HG02840 (cell line): ENCODE measurements around the gene NOMO2.
"Not testable (repeated sequence)": the region's sequence is repeated elsewhere in the genome, so short reads cannot be mapped to it uniquely, and the experiment has no call there.

Experiments used
- ATAC-seq: cut with Tn5 transposase; IDR thresholded peaks from one replicate; pipeline ENCODE4 v1.9.1; 2021; ENCODE audit warnings: mild to moderate bottlenecking, moderate library complexity, moderate number of reproducible peaks; ENCODE audit not compliant: unreplicated experiment, low FRiP score

NOMO2 gene

GRCh38 chr16:18561727-18562314 lies at the start of gene NOMO2:
Gene NOMO2, minus strand, starts transcription at chr16:18562097. Its CDS starts 57 bp downstream, at chr16:18562040.
- ATAC-seq: peak; percentile 98

- ATAC-seq: not testable (repeated sequence)
These were observed 48.4 kb upstream of the NOMO2 start for GRCh38 chr16:18610147-18610803.

GRCh38 chr16:18608271-18608670 lies 46.4 kb upstream of the NOMO2 start:
- ATAC-seq: not testable (repeated sequence)

- ATAC-seq: not testable (repeated sequence)
These were observed 41.8 kb upstream of the NOMO2 start for GRCh38 chr16:18603572-18604246.

- not testable (repeated sequence) for ATAC-seq
These were observed 36.7 kb upstream of the NOMO2 start for GRCh38 chr16:18598582-18598981.

DNA sequence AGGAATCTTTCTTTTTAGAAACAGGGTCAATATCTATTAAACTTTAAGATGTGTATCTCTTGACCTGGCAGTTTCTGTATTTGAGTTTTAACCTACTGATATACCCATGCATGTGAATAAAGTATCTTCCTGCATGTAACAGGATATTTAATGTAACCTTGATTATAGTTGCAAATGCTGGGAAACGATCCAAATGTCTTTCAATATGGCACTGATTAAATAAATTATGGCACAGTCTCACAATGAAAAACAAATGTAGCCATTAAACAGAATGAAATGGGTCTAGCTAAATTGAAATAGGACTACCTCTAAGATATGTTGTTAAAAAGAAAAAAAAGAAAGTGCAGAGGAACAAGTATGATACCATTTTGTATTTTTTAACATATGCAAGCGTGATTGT lies 35.8 kb upstream of the NOMO2 start:
- ATAC-seq: not testable (repeated sequence)

DNA sequence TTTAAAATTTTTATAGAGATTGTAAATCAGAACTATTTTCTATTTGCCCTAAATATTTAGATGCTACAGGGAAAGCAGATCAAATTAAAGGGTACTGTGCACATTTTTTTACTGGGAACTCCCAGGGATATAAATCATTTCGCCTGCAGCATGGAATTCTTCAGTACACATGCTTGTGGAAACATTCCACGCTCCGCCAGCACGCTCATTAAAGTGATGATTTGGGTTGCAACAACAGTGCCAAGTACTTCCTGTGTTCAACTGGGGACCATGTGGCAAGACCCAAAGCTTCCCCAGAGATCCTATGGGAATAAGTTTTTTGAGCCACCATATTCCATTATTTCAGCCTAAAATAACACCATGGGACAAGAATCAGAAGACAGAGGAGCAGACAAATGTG lies 35.4 kb upstream of the NOMO2 start:
- not testable (repeated sequence) for ATAC-seq

DNA sequence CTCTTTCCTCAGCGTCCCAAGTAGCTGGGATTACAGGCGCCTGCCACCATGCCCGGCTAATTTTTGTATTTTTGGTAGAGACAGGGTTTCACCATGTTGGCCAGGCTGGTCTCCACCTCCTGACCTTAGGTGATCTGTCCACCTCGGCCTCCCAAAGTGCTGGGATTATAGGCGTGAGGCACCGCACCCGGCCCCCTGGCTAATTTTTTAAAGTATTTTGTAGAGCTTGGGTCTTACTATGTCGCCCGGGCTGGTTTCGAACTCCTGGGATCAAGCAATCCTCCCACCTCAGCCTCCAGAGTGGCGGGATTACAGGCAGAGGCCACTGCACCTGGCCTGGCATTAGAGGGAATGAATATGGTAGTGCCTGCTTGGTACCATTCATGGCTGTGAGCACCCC lies 33.9 kb upstream of the NOMO2 start:
- ATAC-seq: not testable (repeated sequence)

DNA sequence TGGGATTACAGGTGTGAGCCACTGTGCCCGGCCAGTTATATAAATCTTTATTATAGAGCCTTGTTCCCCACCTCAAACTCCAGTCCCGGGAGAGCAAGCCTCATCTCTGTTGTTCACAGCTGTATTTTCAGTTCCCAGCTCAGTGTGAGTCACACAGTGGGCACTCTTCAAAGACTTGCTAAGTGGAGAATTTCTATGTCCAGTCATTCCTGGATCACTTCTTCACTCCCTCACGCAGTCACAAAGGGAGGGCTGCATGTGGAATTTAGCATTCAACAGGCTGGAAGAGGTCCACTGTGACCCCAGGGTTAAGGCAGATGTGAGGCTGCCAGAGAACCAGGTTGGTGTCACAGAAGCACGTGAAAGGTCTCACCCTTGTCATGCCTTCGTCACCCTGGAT lies 33.0 kb upstream of the NOMO2 start:
- not testable (repeated sequence) for ATAC-seq

DNA sequence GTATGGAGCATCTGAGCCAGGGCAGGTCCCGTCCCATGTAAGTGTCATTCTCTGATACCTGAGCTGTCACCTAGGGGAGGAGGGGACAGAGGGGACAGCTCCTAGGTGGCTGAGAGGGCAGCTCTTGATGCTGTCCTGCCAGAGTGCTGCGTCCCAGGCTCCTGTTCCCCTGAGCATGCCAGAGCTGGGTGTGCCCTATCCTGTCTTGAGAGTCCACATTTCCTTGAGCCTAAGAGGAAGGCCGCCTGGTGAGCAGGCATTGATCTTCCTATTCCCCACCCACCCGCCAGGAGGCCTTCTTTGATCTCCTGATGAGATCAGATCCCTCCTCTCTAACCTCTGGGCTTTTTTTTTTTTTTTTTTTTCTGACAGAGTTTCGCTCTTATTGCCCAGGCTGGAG lies 32.0 kb upstream of the NOMO2 start:
- not testable (repeated sequence) for ATAC-seq

GRCh38 chr16:18592982-18593381 lies 31.1 kb upstream of the NOMO2 start:
- not testable (repeated sequence) for ATAC-seq

- ATAC-seq: not testable (repeated sequence)
These were observed 30.0 kb upstream of the NOMO2 start for GRCh38 chr16:18591908-18592307.

DNA sequence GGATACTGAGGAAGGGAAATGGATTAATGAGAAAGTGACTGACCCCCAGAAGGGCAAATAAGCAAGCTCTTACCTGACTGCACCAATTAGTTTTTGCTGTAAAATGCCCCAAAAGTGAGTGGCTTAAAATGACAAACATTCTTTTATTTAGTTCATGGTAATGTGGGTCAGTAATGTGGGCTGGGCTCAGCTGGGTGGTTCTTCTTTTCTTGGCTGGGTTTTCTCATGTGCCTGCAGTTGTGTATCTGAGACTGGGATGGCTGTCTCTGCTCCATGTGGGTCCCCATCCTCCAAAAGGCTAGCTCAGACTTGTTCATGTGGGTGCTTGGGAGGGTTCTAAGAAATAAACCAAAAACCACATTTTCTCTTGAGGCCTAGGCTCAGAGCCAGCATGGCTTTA lies 29.5 kb upstream of the NOMO2 start:
- not testable (repeated sequence) for ATAC-seq

GRCh38 chr16:18589806-18590205 lies 27.9 kb upstream of the NOMO2 start:
- ATAC-seq: not testable (repeated sequence)

GRCh38 chr16:18586560-18587540 lies 25.0 kb upstream of the NOMO2 start:
- ATAC-seq: not testable (repeated sequence)

DNA sequence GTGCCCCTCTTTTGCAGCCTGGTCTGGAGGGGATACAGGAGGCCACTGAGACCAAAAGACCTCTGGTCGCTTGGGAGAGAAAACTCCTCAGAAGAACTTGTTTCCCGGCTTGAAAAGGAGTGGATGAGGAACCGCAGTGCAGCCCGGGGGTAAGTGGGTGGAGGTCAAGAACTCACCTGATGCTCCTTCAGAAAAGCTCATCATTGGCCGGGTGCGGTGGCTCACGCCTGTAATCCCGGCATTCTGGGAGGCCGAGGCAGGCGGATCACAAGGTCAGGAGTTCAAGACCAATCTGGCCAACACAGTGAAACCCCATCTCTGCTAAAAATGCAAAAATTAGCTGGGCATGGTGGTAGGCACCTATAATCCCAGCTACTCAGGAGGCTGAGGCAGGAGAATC lies 23.9 kb upstream of the NOMO2 start:
- not testable (repeated sequence) for ATAC-seq

- ATAC-seq: no peak
These were observed 21.0 kb upstream of the NOMO2 start for GRCh38 chr16:18582902-18583301.

DNA sequence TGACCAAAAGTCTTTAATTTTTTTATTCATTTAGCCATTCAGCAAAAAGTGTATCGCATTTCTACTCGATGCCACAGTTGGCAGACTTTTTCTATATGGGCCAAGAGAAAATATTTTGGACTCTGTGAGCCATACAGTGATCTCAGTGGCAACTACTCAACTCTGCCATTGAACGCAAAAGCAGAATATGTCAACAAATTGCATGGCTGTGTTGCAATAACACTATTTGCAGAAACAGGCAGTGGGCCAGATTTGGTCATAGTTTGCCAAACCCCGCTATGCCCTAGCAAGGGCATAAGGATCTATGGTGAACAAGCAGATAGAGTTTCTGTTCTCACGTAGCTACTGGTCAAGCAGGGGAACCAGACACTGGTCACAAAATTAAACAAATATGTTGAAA lies 18.5 kb upstream of the NOMO2 start:
- not testable (repeated sequence) for ATAC-seq

- not testable (repeated sequence) for ATAC-seq
These were observed 17.4 kb upstream of the NOMO2 start for GRCh38 chr16:18579261-18579660.

DNA sequence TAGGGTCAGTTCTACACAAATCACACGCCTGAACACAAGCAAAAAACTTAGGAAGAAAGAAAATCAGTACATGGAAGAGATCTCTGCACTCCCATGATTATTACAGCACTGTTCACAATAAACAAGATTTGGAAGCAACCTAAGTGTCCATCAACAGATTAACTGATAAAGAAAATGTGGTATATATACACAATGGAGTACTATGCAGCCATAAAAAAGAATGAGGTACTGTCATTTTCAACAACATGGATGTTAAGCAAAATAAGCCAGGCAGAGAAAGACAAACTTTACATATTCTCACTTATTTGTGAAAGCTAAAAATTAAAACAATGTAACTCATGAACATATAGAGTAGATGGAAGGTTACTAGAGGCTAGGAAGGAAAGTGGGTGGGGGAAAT lies 16.0 kb upstream of the NOMO2 start:
- ATAC-seq: not testable (repeated sequence)
